ENCODE results near the gene PCSK5. TPM values are rescaled to one million over a fixed set of nuclear protein-coding genes. Genes with fewer than 3 reads are reported as not detected.
"Not testable (repeated sequence)": the region's sequence is repeated elsewhere in the genome, so short reads cannot be mapped to it uniquely, and the experiment has no call there.

Gene PCSK5
- polyA plus RNA-seq, 3 donors: 12.9 to 14.1 (median 14.0) TPM

DNA sequence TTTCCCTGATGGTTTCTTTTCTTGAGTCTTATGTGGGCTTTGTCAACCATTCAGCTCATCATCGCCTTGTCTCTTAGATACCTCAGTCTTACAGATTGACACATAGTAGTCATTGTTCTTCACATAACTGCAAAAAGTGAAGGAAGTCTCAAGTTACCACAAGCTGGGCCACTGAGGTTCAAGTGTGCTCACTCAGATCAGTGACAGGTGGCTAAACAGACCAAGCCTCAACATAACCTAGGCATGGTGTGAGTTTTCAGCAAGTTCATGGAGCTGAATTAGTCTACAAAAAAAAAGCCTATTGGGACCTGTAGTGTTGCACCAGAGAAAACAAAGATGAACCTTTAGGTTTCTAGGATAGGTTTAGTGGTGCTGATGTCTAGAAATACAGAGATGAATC lies 445.6 kb downstream of the PCSK5 start:
- no peak for DNase-seq (ENCODE audit: low read depth in 3 of 3, low spot score in 2 of 3)

DNA sequence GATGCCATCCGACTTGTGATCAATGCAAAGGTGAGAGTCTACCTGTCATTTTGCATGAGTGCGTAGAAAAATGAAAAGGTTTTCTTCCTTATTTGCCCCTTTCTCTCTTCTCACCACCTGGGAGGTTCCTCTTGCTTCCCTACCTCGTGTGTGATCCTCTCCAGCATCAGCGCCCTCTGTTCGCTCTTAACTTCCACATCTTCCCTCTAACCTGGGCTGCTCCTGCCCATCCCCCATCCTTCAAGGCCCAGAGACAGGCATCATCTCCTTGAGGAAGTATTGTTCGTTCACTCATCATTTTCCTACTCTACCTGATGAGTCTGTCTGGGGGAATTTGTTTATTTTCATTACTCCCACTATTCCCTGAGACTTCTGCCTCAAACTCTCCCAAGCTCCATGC lies 447.9 kb downstream of the PCSK5 start:
- no peak for DNase-seq (ENCODE audit: low read depth in 3 of 3, low spot score in 2 of 3)

DNA sequence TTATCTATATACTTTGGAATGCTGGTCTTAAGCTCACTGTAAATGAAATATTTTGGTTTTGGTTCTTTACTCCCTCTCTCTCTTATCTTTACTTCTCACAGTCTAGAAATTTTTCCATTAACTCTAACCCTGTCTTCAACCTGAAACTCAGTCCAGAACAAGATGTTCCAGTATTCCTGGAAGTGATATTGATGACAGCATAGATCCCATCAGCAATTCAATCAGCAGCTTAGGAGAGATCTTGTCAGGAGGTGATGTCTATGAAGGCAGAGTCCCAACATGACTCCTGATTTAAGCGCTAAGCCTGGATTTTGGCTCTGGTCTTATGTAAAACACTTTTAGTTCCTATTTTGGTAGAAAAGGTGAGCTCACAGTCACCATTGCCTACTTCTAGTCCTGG lies 451.1 kb downstream of the PCSK5 start:
- DNase-seq (ENCODE audit: low read depth in 3 of 3, low spot score in 2 of 3): no peak

DNA sequence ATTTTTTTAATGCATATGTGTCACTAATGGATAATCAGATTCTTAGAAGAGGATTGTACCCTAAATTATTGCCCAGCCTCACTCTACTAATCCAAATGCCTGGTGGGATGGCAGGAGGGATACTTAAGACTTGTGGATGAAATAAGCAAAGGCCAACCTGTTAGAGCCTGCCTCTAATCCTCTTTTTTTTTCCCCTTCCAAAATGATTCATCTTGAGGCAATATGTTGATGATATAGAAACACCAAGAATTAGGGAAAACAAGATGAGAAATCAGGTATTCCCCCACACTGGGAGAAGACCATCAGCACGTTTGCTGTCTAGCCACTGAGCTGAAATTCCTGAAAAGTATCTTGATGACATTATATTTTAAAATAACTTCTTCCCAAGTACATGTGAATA lies 451.7 kb downstream of the PCSK5 start:
- DNase-seq (ENCODE audit: low read depth in 3 of 3, low spot score in 2 of 3): no peak

DNA sequence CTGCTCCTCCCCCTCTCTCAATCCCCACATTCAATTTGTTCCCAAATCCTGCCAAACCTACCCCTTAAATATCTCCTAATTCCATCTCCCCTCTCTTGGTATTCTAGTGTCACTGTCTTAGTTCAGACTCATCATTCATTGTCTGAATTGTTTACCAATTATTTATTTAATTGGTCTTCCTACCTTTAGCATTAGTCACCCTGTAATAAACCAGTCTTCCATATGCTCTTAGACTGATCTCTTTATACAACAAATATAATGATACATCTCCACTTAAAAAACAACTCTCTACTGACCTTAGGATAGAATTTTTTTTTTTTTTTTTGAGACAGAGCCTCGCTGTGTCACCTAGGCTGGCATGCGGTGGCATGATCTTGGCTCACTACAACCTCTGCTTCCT lies 452.4 kb downstream of the PCSK5 start:
- no peak for DNase-seq (ENCODE audit: low read depth in 3 of 3, low spot score in 2 of 3)

DNA sequence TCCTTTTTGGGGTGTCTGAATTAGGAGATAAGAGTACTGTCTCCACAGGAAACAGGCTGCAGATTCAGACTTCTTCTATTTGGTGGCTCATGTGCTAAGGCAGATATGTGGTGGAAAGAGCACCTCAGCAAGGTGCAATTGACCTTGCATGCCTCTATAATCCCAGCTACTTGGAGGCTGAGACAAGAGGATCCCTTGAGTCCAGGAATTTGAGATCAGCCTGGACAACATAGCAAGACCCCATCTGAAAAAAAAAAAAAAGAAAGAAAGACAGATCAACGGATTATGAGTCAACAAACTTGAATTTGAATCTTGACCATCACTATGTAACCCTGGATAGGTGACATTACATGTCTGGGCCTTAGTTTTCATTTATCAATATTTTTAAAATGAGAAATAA lies 459.4 kb downstream of the PCSK5 start:
- DNase-seq (ENCODE audit: low read depth in 3 of 3, low spot score in 2 of 3): no peak

DNA sequence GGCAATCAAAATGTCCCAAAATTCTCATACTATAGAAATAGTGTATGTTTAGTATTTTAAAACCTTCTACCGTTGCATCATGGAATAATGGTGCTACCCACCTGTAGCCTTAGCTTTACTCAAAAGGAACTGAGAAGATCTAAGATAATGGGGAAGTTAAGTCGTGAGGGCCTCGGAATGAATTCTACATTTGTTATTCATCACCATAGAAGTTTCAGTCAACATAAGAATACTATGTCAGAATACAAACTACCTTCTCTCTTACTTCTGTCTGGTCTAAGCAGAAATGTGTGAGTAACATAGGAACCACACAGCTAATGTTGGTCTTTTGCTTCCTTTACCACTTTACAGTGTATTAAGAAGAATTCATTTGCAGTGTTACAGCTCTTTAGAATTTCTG lies 460.5 kb downstream of the PCSK5 start:
- DNase-seq (ENCODE audit: low read depth in 3 of 3, low spot score in 2 of 3): no peak

DNA sequence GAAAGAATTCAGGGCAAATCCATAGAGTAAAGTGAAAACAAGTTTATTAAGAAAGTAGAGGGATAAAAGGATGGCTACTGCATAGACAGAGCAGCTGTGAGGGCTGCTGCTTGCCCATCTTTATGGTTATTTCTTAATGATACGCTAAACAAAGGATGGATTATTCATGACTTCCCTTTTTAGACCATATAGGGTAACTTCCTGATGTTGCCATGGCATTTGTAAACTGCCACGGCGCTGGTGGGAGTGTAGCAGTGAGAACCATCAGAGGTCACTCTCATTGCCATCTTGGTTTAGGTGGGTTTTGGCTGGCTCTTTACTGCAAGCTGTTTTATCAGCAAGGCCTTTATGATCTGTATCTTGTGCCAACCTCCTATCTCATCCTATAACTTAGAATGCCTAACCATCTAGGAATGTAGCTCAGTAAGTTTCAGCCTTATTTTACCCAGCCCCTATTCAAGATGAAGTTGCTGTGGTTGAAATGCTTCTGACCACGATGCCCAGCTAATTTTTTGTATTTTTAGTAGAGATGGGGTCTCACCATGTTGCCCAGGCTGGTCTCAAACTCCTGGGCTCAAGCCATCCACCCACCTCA lies 461.6 kb downstream of the PCSK5 start:
- DNase-seq (ENCODE audit: low read depth in 3 of 3, low spot score in 2 of 3): no peak

DNA sequence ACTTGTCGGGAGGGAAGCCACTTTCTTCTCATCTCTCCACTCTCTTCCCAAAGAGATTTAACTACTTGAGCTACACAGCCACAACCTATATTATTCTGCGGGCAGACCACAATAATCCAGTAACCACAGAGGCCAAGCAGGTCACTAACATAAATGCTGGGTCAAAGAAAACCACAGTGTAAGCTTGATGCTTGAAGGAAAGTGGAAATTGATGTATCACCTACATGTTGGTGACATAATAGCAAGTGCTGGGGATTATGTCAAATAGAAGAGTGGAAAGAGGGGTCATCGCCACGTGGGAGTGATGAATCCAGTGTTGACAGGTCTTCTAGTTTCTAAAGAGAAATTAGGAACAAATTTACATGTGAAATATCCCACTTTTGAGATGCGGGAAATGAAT lies 462.8 kb downstream of the PCSK5 start:
- DNase-seq (ENCODE audit: low read depth in 3 of 3, low spot score in 2 of 3): no peak

DNA sequence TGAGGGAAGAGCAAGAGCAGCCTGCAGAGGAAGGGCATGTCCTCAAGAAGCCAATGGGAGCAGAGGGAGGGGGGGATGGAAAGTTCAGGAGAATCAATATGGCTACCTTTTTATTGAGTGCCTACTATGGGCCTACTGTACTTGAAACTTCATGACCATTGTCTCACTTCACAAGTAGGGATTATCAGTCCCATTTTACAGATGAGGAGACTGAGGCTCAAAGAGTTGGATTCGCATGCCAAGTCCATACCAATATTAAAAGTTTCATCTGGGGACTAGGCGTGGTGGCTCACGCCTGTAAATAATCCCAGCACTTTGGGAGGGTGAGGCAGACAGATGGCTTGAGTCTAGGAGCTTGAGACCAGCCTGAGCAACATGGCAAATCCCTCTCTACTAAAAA lies 463.7 kb downstream of the PCSK5 start:
- no peak for DNase-seq (ENCODE audit: low read depth in 3 of 3, low spot score in 2 of 3)

DNA sequence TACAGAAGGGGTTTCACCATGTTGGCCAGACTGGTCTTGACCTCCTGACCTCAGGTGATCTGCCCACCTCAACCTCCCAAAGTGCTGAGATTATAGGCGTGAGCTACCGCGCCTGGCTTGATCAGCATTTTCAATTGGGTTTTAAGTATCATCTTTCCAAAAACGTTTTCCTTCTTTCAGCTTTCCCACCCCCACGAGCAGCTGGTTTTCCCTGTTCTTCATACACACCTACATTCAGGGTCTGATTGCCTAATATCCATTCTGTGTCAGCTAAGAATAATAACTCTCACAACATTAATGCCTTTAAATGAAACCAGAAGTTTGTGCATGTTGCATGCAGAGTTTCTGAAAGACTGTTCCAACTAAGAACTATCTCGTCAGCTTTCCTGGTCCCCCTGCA lies 465.4 kb downstream of the PCSK5 start:
- no peak for DNase-seq (ENCODE audit: low read depth in 3 of 3, low spot score in 2 of 3)

DNA sequence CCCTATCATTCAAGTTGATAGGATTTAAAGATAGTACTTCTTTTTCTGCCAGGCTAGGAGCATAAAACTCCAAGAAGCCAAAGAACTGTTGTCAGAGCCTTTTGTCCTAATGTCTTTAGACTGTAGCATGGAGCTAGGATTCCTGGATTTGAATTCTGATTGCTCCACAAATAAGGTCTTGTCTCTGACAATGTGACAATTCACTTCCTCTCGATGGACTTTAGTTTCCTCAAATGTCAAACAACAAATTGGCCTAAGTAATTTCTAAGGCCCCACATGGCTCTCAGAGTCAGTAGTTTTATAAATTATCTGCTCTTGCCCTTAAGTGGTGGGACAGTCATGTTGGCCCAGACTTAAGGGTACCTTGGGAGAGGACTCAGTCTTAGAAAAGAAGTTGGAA lies 467.1 kb downstream of the PCSK5 start:
- DNase-seq (ENCODE audit: low read depth in 3 of 3, low spot score in 2 of 3): no peak

DNA sequence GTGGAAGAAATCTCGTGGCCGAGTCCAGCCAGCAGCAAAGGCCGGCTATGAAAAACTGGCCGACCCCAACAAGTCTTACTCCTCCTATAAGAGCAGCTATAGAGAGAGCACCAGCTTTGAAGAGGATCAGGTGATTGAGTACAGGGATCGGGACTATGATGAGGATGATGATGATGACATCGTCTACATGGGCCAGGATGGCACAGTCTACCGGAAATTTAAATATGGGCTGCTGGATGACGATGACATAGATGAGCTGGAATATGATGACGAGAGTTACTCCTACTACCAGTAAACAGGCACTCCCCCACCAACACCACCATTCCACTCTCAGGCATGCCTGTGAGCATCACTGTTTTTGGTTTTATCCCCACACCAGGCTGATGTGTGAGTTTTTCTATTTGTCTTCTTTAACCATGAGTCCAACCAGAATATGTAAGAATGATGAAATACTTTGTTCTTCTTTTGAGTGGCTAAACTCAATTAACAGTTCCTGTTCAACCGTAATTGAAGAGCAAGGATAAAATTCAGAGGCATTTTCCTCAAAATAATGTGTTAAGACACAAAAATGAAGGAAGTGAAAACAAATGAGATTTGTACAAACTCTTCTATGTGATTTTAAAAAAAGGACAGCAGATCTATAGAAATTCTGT lies 468.3 kb downstream of the PCSK5 start:
- DNase-seq (ENCODE audit: low read depth in 3 of 3, low spot score in 2 of 3): no peak

DNA sequence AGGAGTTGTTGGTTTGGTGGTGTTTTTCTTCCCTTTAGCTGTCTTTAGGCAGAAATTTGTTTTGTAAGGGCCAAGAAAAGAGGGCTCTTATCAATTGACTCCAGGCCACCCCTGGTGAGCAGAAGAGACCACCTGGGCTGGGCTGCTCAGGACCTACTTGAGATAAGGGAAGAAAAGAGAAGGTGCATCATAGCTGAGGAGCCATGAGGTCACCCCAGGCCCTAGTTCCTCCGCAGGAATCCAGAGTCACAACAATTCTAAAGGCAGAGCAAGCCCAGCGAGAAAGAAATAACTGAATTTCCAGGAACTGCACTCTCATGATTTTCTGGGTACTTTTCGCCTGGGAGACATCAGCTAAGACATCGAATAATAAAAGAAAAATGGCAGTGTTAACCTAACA lies 468.9 kb downstream of the PCSK5 start:
- no peak for DNase-seq (ENCODE audit: low read depth in 3 of 3, low spot score in 2 of 3)

DNA sequence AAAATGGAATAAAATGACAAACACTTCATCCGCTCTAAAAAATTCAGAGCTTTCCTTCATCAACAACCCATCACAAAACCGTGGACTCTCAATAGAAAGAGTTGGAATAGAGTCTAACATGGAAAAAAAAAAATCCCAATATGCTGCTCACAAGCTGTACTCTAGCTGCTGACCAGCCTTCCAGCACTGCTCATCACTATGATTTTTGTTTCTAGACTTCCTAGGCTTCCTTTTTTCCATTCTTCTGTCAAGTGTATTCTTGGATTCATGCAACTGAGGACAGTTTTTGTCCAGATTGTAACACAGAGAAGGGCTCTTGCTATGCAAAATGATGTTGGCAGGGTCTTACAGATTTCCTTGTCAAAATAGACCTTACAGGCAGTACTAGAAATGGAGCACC lies 469.3 kb downstream of the PCSK5 start:
- DNase-seq (ENCODE audit: low read depth in 3 of 3, low spot score in 2 of 3): no peak

DNA sequence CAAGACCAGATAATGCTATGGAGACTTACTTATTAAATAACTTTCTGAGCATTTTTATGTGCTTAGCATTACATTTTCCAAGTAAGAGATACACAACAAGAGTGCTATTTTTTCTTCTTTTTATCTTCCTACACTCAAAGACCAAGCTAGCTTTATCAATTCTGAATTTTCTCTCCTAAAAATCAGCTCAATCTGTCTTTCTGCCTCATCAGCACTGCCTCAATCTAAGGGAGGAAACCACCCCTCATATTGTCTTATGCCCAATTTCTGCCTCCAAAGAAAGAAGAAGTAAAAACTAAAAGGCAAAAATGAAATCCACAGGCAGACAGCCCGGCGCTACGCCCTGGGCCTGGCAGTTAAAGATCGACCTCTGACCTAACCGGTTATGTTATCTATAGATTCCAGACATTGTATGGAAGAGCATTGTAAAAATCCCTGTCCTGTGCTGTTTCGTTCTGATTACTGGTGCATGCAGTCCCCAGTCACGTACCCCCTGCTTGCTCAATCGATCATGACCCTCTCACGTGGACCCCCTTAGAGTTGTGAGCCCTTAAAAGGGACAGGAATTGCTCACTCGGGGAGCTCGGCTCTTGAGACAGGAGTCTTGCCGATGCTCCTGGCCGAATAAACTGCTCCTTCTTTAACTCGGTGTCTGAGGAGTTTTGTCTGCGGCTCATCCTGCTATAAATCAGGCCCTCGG lies 472.0 kb downstream of the PCSK5 start:
- not testable (repeated sequence) for DNase-seq (ENCODE audit: low read depth in 3 of 3, low spot score in 2 of 3)

DNA sequence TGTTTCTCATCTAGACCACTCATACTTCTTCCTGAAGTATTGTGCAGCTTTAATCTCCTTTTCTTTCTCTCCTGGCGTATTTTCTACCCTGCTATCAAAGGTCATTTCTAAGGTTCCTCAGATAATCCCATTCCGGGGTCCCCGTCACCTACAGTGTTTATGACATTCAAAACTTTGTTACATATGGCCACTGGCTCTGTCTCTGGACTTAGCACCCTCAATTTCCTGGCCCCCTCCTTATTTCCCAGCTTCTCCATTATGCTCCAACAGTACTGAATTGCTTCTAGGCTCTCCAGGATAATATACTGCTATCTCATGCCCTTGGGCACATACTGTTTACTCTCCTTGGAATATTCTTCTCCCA lies 472.5 kb downstream of the PCSK5 start:
- no peak for DNase-seq (ENCODE audit: low read depth in 3 of 3, low spot score in 2 of 3)

DNA sequence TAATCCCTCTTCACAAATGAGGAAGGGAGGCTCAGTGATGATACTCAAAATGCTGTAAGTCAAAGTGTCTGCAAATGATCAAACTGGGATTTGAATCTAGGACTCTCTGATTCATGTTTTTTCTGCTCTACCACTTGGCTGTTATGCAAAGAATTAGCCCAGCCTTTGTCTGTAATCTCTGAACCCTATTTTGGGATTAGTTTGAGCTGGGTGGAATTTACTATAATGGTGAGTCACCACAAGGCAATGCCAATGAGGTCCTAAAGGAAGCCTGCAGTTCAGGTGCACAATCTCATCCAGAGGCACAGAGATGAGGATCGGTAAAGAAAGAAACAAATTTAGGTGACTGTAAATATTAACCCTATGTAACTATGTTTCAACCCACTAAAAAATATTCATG lies 474.6 kb downstream of the PCSK5 start:
- no peak for DNase-seq (ENCODE audit: low read depth in 3 of 3, low spot score in 2 of 3)

DNA sequence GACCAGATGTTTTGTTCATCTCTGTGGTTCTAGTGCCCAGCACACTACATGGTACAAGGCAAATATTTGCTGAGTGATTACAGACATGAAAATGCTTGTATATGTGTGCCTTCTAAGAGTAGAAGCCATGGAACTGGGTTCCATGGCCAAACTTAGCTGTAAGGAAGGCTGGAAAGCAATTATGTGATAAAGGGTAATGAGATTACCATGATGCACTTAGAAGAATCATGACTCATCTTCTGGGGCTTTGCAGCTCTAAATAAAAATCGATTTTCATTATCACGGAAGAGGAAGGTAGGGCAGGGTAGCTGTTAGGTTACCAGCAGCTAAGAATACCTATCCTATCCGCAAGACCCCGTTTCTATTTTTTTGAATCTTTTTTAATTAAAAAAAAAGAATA lies 475.8 kb downstream of the PCSK5 start:
- DNase-seq (ENCODE audit: low read depth in 3 of 3, low spot score in 2 of 3): no peak

DNA sequence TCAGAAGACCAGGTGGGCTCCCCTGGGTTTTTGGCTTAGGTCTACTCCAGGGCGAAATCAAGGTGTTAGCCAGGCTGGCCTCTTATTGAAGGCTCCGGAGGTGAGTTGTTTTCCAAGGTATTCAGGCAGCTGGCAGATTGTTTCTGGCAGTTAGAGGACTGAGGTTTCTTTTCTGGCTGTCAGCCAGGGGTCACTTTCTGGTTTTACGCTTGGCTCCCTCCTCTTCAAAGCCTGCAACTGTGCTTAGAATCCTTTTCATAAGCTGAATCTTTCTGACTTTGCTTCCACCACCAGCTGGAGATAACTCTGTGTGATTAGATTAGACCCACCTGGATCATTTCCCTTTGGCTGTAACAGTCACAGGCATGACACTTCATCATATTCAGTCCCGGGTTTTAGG lies 479.1 kb downstream of the PCSK5 start:
- peak; percentile 56 to 79 (median 75) for DNase-seq (ENCODE audit: low read depth in 3 of 3, low spot score in 2 of 3)

DNA sequence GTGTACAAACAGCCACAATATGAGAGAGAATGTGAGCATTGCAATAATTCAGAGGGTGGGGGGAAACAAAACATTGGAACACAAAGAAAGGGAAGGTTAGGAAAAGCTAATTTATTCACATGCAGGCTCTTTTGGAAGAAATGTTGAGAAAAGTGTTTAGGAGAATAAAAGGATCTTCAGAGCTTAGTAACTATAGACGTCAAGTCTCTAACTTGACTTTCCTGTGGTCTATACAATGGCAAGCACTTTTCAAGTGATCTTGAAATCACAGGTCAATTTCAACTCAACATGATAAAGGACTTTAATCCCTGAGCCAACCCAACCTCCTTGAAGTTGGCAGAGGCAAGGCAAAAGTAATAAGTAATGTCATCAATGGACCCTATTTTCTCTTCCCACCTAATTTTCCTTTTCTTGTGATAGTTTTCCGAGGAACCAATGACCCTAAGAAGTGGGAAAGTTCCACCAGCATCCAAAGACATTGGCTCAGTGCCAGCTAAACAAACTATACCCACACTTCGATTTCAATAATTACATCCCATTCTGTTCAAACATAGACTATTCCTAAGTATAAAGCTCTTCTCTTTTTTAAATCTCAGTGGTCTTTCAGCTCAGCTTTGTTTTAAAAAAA lies 480.0 kb downstream of the PCSK5 start:
- DNase-seq (ENCODE audit: low read depth in 3 of 3, low spot score in 2 of 3): no peak

DNA sequence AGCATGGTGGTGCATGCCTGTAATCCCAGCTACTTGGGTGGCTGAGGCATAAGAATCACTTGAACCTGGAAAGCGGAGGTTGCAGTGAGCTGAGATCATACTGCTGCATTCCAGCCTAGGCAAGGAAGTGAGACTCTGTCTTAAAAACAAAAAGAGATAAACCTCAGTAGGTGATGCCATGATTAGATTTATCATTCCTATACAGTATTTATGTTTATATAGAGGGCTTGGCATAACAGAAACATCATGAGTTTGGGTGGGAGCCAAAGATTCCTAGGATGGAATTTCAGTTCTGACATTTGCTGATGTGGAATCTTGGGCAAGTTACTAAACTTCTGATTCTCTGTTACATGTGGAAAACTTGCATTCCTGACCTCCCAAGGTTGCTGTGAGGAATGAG lies 481.4 kb downstream of the PCSK5 start:
- no peak for DNase-seq (ENCODE audit: low read depth in 3 of 3, low spot score in 2 of 3)

Data from right renal cortex interstitium (tissue), 3 donors.